ES-I3 (cell line): ENCODE results near the gene PIGN.

Source experiments
- H3K36me3 ChIP-seq: 2 replicates; pipeline ENCODE4 v1.6.1; 2013; ENCODE audit warnings: mild to moderate bottlenecking, low read length, control low read depth, moderate library complexity; ENCODE audit not compliant: insufficient read depth
- H3K4me1 ChIP-seq: 2 replicates; pipeline ENCODE4 v1.6.1; 2013; ENCODE audit warnings: mild to moderate bottlenecking, control low read depth, low read length; ENCODE audit not compliant: insufficient read depth
- H3K9ac ChIP-seq: 2 replicates; pipeline ENCODE4 v1.6.1; 2013; ENCODE audit warnings: low read depth, mild to moderate bottlenecking, low read length, moderate library complexity
- H3K9me3 ChIP-seq: 2 replicates; pipeline ENCODE4 v1.6.1; 2013; ENCODE audit warnings: mild to moderate bottlenecking, low read length, moderate library complexity; ENCODE audit not compliant: control insufficient read depth, insufficient read depth

Gene PIGN

DNA sequence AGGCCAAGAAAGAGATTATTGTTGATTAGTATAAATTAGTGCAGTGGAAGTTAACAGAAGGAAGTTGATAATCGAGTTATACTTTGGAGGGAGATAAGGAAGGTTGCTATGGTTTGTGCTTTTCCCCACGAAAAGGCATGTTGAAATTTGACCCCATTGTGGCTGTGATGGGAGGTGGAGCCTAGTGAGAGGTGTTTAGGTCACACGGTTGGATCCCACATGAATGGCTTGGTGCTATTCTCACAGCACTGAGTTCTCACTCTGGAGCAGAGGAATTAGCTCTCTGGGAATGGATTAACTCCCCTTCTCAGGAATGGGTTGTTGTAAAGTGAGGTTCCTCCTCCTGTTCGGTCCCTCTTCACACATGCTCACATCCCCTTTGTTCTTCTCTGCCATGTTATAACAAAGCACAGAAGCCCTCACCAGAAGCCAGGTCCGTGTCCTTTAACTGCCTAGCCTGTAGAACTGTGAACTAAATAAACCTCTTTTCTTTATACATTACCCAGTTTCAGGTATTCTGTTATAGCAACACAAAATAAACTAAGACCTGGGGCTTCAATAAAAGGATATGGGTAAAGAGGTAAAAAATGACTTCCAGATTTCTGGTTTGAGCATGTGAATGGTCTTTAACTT, 21.9 kb downstream of the PIGN start:
- Histone ChIP-seq H3K4me1 (no peaks in the 10 kb centered on the region), H3K9ac (no peak overlapping the region), H3K36me3 (no peaks in the 10 kb centered on the region), H3K9me3 (no peaks in the 10 kb centered on the region)

GRCh38 chr18:62164310-62164709, 22.5 kb downstream of the PIGN start:
- no peaks in the 10 kb centered on the region for H3K9me3 ChIP-seq
- H3K4me1 ChIP-seq, result no peaks in the 10 kb centered on the region
- no peaks in the 10 kb centered on the region for H3K36me3 ChIP-seq
- no peak overlapping the region for H3K9ac ChIP-seq

GRCh38 chr18:62157843-62158242, 29.0 kb downstream of the PIGN start:
- no peaks in the 10 kb centered on the region for H3K4me1 ChIP-seq

GRCh38 chr18:62152844-62153243, 34.0 kb downstream of the PIGN start:
- H3K9ac ChIP-seq, result no peak overlapping the region
- H3K9me3 ChIP-seq, result no peaks in the 10 kb centered on the region
- no peaks in the 10 kb centered on the region for H3K4me1 ChIP-seq
- H3K36me3 ChIP-seq, result no peaks in the 10 kb centered on the region

More at GRCh38 chr18:62157843-62158242, 29.0 kb downstream of the PIGN start:
- Histone ChIP-seq H3K9ac (no peak overlapping the region), H3K36me3 (no peaks in the 10 kb centered on the region), H3K9me3 (no peaks in the 10 kb centered on the region)

GRCh38 chr18:62151068-62151771, 35.6 kb downstream of the PIGN start:
- Histone ChIP-seq H3K4me1 (no peaks in the 10 kb centered on the region), H3K9ac (no peak overlapping the region), H3K36me3 (no peaks in the 10 kb centered on the region), H3K9me3 (no peaks in the 10 kb centered on the region)

GRCh38 chr18:62144338-62144737, 42.5 kb downstream of the PIGN start:
- no peaks in the 10 kb centered on the region for H3K36me3 ChIP-seq
- no peaks in the 10 kb centered on the region for H3K9me3 ChIP-seq
- H3K4me1 ChIP-seq, result no peaks in the 10 kb centered on the region
- no peak overlapping the region for H3K9ac ChIP-seq

GRCh38 chr18:62140259-62140658, 46.6 kb downstream of the PIGN start:
- no peaks in the 10 kb centered on the region for H3K36me3 ChIP-seq
- H3K9ac ChIP-seq, result no peak overlapping the region
- no peaks in the 10 kb centered on the region for H3K4me1 ChIP-seq
- no peaks in the 10 kb centered on the region for H3K9me3 ChIP-seq

- H3K36me3 ChIP-seq, result no peaks in the 10 kb centered on the region
- H3K9me3 ChIP-seq, result no peaks in the 10 kb centered on the region
- no peaks in the 10 kb centered on the region for H3K4me1 ChIP-seq
- H3K9ac ChIP-seq, result no peak overlapping the region
Measured at GRCh38 chr18:62138461-62139235, 48.2 kb downstream of the PIGN start.

DNA sequence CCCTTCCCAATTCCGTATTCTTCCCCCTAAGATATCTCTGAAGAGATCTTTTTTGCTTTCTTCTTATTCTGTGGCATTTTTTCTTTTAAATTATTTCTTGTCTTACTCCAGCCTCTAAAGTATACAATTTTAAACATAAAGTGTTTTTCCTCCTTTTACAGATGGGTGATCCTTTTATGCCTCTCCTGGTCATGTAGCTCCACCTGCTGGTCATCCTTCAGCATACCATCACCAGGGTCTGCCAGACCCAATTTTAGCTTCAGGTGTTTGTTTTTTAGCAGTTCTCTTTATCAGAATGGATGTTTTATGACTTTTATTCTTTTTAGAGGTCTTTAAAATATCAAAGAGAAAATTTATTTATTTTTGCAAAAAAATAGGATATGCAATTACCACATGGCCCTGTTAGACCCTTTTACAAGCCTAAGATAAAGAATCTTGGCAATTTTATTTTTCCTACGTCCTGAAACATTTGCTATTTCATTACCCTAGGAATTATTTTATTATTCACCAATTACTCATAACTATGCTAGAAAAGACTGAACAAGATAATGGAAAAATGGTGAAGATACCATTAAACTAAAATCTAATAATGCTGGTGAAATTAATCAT, 55.5 kb downstream of the PIGN start:
- Histone ChIP-seq H3K9me3 (no peaks in the 10 kb centered on the region), H3K36me3 (no peaks in the 10 kb centered on the region), H3K4me1 (no peaks in the 10 kb centered on the region), H3K9ac (no peak overlapping the region)

- Histone ChIP-seq H3K4me1 (peaks cover 3% of the 10 kb centered on the region; the same call in 1 of the 2 replicates), H3K9ac (no peak overlapping the region), H3K9me3 (no peaks in the 10 kb centered on the region), H3K36me3 (no peaks in the 10 kb centered on the region)
Measured at GRCh38 chr18:62128157-62128556, 58.7 kb downstream of the PIGN start.

DNA sequence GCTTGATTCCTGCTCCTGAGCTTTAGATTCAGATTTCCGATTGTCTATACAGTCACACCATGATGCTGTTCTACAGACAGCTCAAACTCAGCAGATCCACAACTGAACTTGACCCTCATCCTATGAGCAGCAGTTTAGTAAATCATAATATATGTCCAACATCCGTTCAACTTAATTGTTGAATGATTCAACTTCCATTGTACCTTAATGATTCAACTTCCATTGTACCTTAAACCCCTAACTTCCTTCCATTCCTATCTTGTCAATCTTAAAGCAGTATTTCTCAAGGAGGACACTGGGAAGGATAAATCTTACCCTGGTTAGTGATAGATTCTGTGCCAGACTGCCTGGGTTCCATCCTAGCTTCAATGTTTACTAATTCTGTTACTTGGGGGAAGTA, 60.1 kb downstream of the PIGN start:
- Histone ChIP-seq H3K9me3 (no peaks in the 10 kb centered on the region), H3K4me1 (peaks cover 3% of the 10 kb centered on the region; the same call in 1 of the 2 replicates), H3K36me3 (no peaks in the 10 kb centered on the region), H3K9ac (no peak overlapping the region)

- Histone ChIP-seq H3K36me3 (no peaks in the 10 kb centered on the region), H3K4me1 (peaks cover 3% of the 10 kb centered on the region; the same call in 1 of the 2 replicates), H3K9ac (no peak overlapping the region), H3K9me3 (no peaks in the 10 kb centered on the region)
Measured at GRCh38 chr18:62125702-62126101, 61.2 kb downstream of the PIGN start.

- peaks cover 3% of the 10 kb centered on the region; the same call in 1 of the 2 replicates for H3K4me1 ChIP-seq
- H3K9me3 ChIP-seq, result no peaks in the 10 kb centered on the region
- no peak overlapping the region for H3K9ac ChIP-seq
- no peaks in the 10 kb centered on the region for H3K36me3 ChIP-seq
Measured at GRCh38 chr18:62122330-62122729, 64.5 kb downstream of the PIGN start.

GRCh38 chr18:62119884-62120283, 67.0 kb downstream of the PIGN start:
- Histone ChIP-seq H3K36me3 (no peaks in the 10 kb centered on the region), H3K9ac (no peak overlapping the region), H3K9me3 (no peaks in the 10 kb centered on the region), H3K4me1 (peaks cover 3% of the 10 kb centered on the region; the same call in 1 of the 2 replicates)
